ENCODE measurements around the gene KCNG1. TPM values are rescaled to one million over a fixed set of nuclear protein-coding genes. Genes with fewer than 3 reads are reported as not detected.

KCNG1 gene
- total and polyA plus RNA-seq, 2 of the 8 experiments (the other 6 are each of a cell fraction or from before 2014, with no cell fraction given) = 16.0 to 18.0 TPM

- no peak overlapping the region for H2BK15ac ChIP-seq (ENCODE audit: low read length)
- no peaks in the 10 kb centered on the region for H3K27me3 ChIP-seq (replicated peaks in 1 of 4; ENCODE audit: control insufficient read depth in 3 of 4, extremely low read depth in 1 of 4, insufficient read depth in 3 of 4, low read length in 3 of 4)
- no peaks in the 10 kb centered on the region for H3K79me1 ChIP-seq (ENCODE audit: low read depth, low read length)
- ChIA-PET POLR2A (ENCODE audit: partially characterized antibody) (no interaction called here), CTCF (ENCODE audit: partially characterized antibody) (interaction anchor here (0.6 to 7.3 kb wide), 18 partner anchors 10 to 449 kb away, joined by 3 to 40 read pairs (median 4); no protein-coding TSS in a partner anchor)
- H3K9ac ChIP-seq (replicated peaks in 1 of 4; ENCODE audit: extremely low read depth in 1 of 4, low read depth in 3 of 4, low read length in 3 of 4) = no peak overlapping the region
- H2AK5ac ChIP-seq (ENCODE audit: low read depth, low read length) = no peak overlapping the region
- WGBS, 2 experiments (ENCODE audit: extremely low coverage in 1 of 2, insufficient coverage in 1 of 2, insufficient read length in 1 of 2, insufficient replicate concordance in 2 of 2, low coverage in 1 of 2, low lambda C conversion rate in 2 of 2, missing lambda C conversion rate in 1 of 2) = 91% methylated on average over 5 of the region's 5 CpGs; no CpG with 5 or more reads in 1 of the 2 experiments
- H2BK5ac ChIP-seq (ENCODE audit: low read depth, low read length) = no peak overlapping the region
- H3K23ac ChIP-seq (ENCODE audit: insufficient read length) = no peak overlapping the region
- H2BK20ac ChIP-seq (ENCODE audit: low read length) = no peak overlapping the region
- no peak overlapping the region for H2BK120ac ChIP-seq (replicated peaks; ENCODE audit: low read depth, low read length)
- H4K5ac ChIP-seq (ENCODE audit: insufficient read length, low read depth, low read length) = no peak overlapping the region
- no peaks in the 10 kb centered on the region for H3K36me3 ChIP-seq (ENCODE audit: control insufficient read depth in 2 of 4, insufficient read depth in 4 of 4, low read length in 3 of 4)
- peaks cover 2 to 6% of the 10 kb centered on the region in 2 experiments; a peak in 1 of 4 replicates for H3K9me3 ChIP-seq (ENCODE audit: insufficient read depth in 2 of 2, low read depth in 1 of 2, low read length in 1 of 2)
- H3K56ac ChIP-seq (replicated peaks; ENCODE audit: insufficient read length, low read depth, low read length) = no peak overlapping the region
- H3K4me1 ChIP-seq (replicated peaks in 1 of 4; ENCODE audit: control insufficient read depth in 3 of 4, insufficient read depth in 4 of 4, low read length in 3 of 4) = no peaks in the 10 kb centered on the region; a peak in 1 of 7 replicates
- TF ChIP-seq TAF7 (optimal IDR thresholded peaks at IDR 0.05; ENCODE audit: borderline replicate concordance, low read depth, low read length) (no peak), SAP30 (IDR thresholded peaks at IDR 0.05; ENCODE audit: insufficient read depth, insufficient replicate concordance, low read length) (no peak)
- no peak overlapping the region for H4K8ac ChIP-seq (ENCODE audit: extremely low read depth, insufficient read depth, low read length)
- H3K4me3 ChIP-seq (ENCODE audit: extremely low read depth in 1 of 4, insufficient read depth in 2 of 4, low read depth in 3 of 4, low read length in 4 of 4) = no peak overlapping the region
- no peak overlapping the region for H3K14ac ChIP-seq (ENCODE audit: insufficient read length)
- no peak for FAIRE-seq
- no peak overlapping the region for H3K4ac ChIP-seq (replicated peaks; ENCODE audit: insufficient read length, low read depth, low read length)
- H3K4me2 ChIP-seq (ENCODE audit: insufficient read depth in 1 of 2, low read depth in 2 of 2, low read length in 2 of 2) = no peak overlapping the region
- no peaks in the 10 kb centered on the region; the same call in 1 of the 2 replicates for H3K23me2 ChIP-seq (ENCODE audit: low read depth, low read length)
- H3K79me2 ChIP-seq (ENCODE audit: control insufficient read depth in 1 of 2, insufficient read depth in 2 of 2, low read length in 2 of 2) = no peaks in the 10 kb centered on the region
- H2BK12ac ChIP-seq (ENCODE audit: low read depth, low read length) = no peak overlapping the region
- H3K27ac ChIP-seq (ENCODE audit: low read depth, low read length) = no peak overlapping the region
- no peaks in the 10 kb centered on the region for H4K20me1 ChIP-seq (replicated peaks in 1 of 2; ENCODE audit: control insufficient read depth in 1 of 2, insufficient read depth in 2 of 2, low read length in 2 of 2)
- no peak overlapping the region for H2AFZ ChIP-seq (ENCODE audit: low read length)
- no peak overlapping the region for H3K18ac ChIP-seq (ENCODE audit: extremely low read depth, low read length)
- no peak for DNase-seq (ENCODE audit: low read depth in 1 of 2, low spot score in 2 of 2)
- no peak overlapping the region for H4K91ac ChIP-seq (replicated peaks; ENCODE audit: insufficient read length, low read length)
These were observed 20.9 kb upstream of the KCNG1 start for GRCh38 chr20:51043811-51044210.

All from H1 (cell line).